Measurements from ENCODE around the gene RASAL2.
"Not testable (repeated sequence)": the region's sequence is repeated elsewhere in the genome, so short reads cannot be mapped to it uniquely, and the experiment has no call there.

The RASAL2 gene

DNA sequence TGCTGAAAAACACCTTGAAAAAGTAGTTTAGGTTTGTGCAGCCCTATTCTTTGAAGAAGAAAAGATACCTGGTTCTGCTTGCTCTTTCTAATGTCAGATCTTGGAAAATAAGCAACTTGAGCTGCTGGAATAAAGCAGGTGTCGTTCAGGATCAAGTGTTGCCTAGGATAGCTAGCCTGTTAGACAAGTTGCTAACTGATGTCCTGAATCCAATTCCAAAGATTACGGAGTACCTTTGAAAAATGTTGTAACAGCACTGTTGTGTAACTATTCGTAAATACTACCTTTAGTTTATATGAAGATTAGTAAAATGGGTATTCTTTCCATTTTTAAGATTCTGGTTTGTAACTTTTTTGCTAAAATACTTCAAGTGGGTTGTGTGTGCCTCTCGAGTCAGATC is 251.3 kb downstream of the RASAL2 start:
- DNase-seq (ENCODE audit: low read depth in 2 of 2), result no peak

DNA sequence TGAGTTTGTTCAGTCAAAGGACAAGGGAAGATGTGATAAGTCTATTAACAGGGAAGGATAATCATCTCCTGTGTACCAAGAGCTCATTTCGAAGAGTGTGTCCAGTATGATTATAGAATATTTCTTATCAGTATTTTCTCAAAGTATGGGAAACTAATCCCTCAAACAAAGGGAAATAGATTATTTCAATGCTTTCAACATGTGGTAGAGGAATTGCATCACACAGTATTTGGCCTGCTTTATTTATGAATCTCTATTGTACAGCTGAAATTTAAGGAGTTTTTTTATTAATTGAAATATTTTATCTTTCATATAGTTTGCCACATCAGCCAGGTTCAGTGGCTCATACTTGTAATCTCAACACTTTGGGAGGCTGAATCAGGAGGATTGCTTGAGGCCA is 251.9 kb downstream of the RASAL2 start:
- no peak for DNase-seq (ENCODE audit: low read depth in 2 of 2)

DNA sequence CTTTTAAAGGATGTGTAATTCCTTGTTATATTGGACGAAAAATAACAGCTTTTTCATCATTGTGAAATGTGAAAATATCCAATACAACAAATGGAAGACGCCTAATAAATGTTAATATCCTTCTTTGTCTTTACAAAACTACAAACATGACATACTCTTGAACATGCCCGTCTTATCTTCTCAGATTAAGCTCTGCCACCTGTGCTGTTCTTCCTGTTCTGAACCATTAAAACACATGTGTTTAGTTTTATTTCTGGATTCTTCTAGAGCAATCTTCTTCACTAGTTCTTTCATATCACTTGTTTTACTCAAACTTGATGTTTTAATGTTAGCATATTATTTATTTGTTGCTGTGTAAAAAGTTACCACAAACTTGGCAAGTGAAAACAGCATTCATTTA is 255.9 kb downstream of the RASAL2 start:
- no peak for DNase-seq (ENCODE audit: low read depth in 2 of 2)

DNA sequence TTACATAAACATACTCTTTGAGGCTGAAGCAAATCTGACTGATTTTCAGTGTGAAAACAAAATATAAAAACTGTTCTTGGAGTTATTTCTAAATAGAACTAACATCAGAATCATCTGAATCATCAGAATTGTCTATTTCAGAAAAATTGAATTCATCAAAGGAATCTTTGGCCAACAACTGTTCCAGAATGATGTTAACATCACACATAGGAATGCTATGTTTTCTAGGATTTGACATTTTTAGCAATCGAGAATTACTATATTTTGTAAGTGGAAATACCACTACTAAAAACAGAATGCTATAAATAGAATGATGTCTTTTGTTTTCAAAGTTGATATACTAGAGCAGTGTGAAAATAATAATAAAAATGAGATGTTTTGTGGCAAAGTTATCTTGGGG is 258.0 kb downstream of the RASAL2 start:
- not testable (repeated sequence) for DNase-seq (ENCODE audit: low read depth in 2 of 2)

GRCh38 chr1:178352790-178353416 is 259.0 kb downstream of the RASAL2 start:
- no peak for DNase-seq (ENCODE audit: low read depth in 2 of 2)

- DNase-seq (ENCODE audit: low read depth in 2 of 2), result no peak
These were observed 259.6 kb downstream of the RASAL2 start for GRCh38 chr1:178353524-178353923.

DNA sequence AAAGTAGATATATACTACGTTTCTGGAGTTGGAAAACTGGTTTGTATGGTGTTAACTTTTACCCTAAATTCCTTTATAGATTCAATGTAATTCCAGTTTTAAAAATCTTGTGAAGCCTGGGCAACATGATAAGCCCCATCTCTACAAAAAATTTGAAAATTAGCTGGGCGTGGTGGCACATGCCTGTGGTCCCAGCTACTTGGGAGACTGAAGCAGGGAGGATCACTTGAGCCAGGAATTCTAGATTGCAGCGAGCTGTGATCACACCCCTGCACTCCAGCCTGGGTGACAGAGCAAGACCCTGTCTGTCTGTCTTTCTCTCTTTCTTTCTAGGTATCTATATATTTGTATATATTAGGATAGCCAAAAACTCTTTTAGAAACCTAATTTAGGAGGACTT is 260.9 kb downstream of the RASAL2 start:
- no peak for DNase-seq (ENCODE audit: low read depth in 2 of 2)

GRCh38 chr1:178356299-178356698 is 262.4 kb downstream of the RASAL2 start:
- no peak for DNase-seq (ENCODE audit: low read depth in 2 of 2)

DNA sequence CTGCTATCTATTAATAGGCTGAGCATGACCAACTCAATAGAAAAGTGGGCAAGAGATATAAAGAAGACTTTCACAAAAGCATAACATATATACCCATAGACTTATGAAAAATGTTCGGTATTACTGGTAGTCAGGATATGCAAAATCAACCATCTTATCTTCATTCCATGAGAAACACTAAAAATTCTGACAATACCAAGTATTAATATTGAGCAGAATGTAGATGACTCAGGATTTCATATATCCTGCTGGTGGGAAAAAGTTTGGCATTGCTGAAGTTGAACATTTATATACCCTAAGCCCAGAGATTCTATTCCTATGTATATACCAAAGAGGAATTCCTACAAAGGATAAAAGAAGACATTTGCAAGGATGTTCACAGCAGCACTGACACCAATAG is 264.6 kb downstream of the RASAL2 start:
- DNase-seq (ENCODE audit: low read depth in 2 of 2), result no peak

- DNase-seq (ENCODE audit: low read depth in 2 of 2), result no peak
These were observed 266.5 kb downstream of the RASAL2 start for GRCh38 chr1:178360421-178360820.

DNA sequence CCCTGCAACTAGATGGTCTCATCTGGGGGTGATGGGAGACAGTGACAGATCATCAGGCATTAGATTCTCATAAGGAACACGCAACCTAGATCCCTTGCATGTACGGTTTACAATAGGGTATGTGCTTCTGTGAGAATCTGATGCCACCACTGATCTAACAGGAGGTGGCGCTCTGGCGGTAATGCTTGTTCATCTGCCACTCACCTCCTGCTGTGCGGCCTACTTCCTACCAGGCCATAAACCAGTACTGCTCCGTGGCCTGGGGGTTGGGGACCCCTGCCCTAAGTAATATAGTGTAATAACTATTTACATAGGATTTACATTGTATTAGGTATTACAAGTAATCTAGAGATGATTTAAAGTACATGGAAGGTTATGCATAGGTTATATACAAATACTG is 267.9 kb downstream of the RASAL2 start:
- no peak for DNase-seq (ENCODE audit: low read depth in 2 of 2)

DNA sequence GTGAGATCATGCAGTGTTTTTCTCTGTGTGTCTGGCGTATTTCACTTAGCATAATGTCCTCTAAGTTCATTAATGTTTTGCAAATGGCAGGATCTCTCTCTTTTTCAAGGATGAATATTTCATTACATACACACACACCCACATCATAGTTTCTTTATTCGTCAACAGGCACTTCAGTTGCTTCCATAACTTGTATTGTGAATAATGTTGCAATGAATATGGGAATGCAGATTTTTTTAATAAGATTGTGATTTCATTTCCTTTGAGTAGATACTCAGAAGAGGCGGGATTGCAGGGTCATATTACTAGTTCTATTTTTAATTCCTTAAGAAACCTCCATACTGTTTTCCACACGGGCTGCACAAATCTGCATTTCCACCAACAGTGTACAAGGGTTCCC is 268.8 kb downstream of the RASAL2 start:
- no peak for DNase-seq (ENCODE audit: low read depth in 2 of 2)

GRCh38 chr1:178364782-178365181 is 270.9 kb downstream of the RASAL2 start:
- no peak for DNase-seq (ENCODE audit: low read depth in 2 of 2)

GRCh38 chr1:178367151-178367550 is 273.2 kb downstream of the RASAL2 start:
- no peak for DNase-seq (ENCODE audit: low read depth in 2 of 2)

DNA sequence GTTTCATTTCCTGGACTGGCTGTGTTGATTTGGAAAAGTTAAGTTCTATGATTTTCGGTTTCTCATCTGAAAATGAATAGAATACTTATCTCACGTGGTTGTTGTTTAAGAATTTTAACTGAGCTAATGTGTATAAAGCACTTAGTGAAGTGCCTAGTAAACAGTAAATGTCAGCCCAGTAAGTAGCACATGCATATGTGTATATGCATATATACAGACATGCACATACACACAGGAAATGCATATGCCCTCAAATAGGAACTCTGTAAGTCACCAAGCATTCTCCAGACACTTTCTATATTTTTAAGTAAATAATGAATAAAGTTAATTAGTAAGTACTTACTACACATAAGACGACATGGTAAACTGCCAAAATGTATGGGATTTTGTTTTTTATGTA is 274.3 kb downstream of the RASAL2 start:
- no peak for DNase-seq (ENCODE audit: low read depth in 2 of 2)

DNA sequence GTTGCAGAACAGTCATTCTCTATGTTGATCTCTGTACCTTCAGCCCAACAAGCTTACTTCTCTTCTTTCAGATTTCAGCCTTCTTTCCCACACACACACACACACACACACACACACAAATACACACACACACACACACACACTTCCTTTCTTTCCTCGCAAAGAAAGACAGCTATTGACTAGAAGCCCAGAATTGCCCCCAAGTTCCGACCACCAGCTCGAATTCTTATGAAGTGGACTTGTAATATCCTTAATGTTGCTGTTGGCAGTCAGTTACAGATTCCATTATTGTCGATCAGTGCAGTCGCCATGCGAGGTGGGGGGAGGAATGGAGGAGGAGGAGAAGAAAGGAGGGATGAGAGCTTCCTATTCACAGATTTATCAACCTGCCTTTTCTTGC is 277.3 kb downstream of the RASAL2 start:
- DNase-seq (ENCODE audit: low read depth in 2 of 2), result no peak

DNA sequence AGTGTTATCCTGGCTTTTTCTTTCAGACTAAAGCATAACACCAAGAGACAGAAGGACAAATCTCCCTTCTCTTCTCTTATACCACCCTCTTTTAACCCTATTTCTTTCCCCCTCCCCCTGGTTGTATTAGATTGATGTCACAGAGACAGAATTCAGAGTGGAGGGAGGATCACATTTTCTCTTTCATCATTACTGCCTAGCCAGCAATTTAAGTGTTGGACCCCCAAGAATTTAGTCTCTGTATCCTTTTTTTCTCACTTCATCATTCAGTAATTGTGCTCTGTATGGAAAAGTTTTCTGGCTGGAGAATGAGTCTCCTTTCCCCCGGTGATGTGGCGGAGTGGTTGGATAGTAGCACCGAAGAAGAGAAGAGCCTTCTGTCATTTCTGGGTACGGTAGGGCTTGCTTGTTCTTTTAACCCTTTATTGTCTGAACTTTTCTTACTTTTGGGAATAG is 278.1 kb downstream of the RASAL2 start:
- no peak for DNase-seq (ENCODE audit: low read depth in 2 of 2)

GRCh38 chr1:178374016-178374415 is 280.1 kb downstream of the RASAL2 start:
- DNase-seq (ENCODE audit: low read depth in 2 of 2), result no peak

- no peak for DNase-seq (ENCODE audit: low read depth in 2 of 2)
These were observed 282.1 kb downstream of the RASAL2 start for GRCh38 chr1:178376008-178376407.

GRCh38 chr1:178379807-178380206 is 285.9 kb downstream of the RASAL2 start:
- DNase-seq (ENCODE audit: low read depth in 2 of 2), result no peak

DNA sequence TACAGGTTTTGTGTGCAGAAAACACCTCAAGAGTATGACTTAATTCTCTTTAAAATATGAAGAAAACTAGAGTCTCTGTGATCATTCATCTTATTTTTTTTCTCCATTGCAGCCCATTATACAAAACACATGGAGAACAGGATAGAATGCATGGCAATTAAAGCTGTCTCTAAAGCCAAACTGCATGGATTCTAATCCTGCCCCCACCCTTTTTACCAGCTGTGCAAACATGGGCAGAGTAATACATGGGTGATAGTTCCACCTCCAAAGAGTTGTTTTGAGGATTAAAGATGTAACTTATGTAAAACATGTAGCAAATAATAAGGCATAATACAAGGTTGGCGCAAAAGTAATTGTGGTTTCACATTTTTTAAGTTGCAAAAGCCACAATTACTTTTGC is 288.5 kb downstream of the RASAL2 start:
- no peak for DNase-seq (ENCODE audit: low read depth in 2 of 2)

- DNase-seq (ENCODE audit: low read depth in 2 of 2), result no peak
These were observed 291.8 kb downstream of the RASAL2 start for GRCh38 chr1:178385662-178386061.

DNA sequence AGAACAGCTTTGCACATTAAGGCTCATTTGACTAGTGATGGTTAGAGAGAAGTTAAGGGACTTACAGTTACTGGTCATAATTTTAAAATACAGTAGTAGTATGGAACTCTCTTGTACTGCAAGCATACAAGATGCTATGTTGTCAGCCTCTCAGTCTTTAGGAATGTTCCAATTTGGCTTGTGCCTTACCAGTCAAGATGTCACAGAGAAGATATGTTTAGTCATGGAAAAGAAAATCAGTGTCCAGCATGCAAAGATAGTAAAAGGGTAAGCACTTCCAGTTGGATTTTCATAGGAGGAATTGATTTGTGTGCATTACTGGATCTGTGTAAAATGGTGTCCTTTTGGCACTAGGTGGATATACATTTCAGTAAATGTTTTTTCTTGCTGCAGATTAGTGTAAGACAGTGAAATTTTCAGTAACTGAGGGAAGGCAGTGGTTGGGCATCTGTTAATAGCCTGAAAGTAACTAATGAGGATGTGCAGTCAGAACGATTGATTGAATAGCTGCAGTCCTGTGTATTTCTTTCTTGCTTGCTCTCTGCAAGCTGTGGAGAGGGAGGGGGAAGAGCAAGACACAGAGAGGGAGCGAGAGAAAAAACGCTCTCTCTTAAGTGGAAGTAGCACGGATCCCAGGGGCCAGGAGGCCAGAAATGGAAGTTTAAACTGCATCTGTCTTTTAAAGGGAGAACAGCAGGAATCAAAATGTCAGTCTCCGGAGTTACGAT is 294.7 kb downstream of the RASAL2 start:
- no peak for DNase-seq (ENCODE audit: low read depth in 2 of 2)

GRCh38 chr1:178389441-178389840 is 295.5 kb downstream of the RASAL2 start:
- DNase-seq (ENCODE audit: low read depth in 2 of 2), result no peak

All from activated CD8-positive, alpha-beta memory T cell treated with anti-CD3 and anti-CD28 coated beads for 4 hours (primary cell).